ENCODE data around the gene UHRF1.
"Not testable (repeated sequence)": the region's sequence is repeated elsewhere in the genome, so short reads cannot be mapped to it uniquely, and the experiment has no call there.

UHRF1 gene

GRCh38 chr19:4935444-4935843 lies 26.1 kb downstream of the UHRF1 start:
- ATAC-seq, result no peak
- no peak for DNase-seq

- DNase-seq (no peak), ATAC-seq (no peak)
Observed at GRCh38 chr19:4937060-4937459, 27.8 kb downstream of the UHRF1 start.

- not testable (repeated sequence) for DNase-seq, ATAC-seq
Observed at GRCh38 chr19:4938461-4938860, 29.2 kb downstream of the UHRF1 start.

DNA sequence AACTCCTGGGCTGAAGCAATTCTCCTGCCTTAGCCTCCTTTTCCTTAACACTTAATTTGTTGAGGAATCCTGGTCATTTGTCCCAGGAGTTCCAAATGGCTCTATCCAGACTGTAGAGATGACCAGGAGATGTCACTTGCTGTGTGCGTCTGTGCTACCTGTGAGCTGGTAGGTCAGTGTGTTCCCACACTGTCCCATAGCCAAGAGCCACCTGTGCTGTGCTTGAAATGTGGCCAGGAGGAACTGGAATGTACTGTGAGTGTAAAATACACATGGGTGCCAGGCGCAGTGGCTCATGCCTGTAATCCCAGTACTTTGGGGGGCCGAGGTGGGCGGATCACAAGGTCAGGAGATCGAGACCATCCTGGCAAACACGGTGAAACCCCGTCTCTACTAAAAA lies 30.2 kb downstream of the UHRF1 start:
- ATAC-seq (no peak), DNase-seq (no peak)

DNA sequence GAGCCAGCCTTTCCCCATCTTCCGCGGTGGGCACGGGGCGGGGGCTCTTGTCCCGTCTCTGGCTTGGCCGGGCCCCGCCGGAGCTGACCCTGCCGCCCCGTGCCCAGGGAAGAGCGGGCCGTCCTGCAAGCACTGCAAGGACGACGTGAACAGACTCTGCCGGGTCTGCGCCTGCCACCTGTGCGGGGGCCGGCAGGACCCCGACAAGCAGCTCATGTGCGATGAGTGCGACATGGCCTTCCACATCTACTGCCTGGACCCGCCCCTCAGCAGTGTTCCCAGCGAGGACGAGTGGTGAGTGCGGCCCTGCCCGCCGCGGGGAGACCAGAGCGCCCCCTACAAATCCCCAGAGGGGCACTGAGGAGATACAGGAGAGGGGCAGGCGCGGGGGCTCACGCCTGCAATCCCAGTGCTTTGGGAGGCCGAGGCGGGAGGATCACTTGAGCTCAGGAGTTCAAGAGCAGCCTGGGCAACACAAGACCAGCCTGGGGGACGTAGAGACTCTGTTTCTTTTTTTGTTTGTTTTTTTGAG lies 32.4 kb downstream of the UHRF1 start:
- not testable (repeated sequence) for DNase-seq, ATAC-seq

DNA sequence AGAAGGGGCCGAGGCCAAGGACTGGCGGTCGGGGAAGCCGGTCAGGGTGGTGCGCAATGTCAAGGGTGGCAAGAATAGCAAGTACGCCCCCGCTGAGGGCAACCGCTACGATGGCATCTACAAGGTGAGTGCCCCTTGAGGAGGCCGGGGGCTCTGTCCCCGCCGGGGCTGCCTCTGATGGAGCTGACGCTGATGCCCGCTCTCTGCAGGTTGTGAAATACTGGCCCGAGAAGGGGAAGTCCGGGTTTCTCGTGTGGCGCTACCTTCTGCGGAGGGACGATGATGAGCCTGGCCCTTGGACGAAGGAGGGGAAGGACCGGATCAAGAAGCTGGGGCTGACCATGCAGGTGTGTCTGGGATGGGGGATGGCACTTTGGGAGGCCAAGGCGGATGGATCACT lies 41.3 kb downstream of the UHRF1 start:
- not testable (repeated sequence) for ATAC-seq, DNase-seq

DNA sequence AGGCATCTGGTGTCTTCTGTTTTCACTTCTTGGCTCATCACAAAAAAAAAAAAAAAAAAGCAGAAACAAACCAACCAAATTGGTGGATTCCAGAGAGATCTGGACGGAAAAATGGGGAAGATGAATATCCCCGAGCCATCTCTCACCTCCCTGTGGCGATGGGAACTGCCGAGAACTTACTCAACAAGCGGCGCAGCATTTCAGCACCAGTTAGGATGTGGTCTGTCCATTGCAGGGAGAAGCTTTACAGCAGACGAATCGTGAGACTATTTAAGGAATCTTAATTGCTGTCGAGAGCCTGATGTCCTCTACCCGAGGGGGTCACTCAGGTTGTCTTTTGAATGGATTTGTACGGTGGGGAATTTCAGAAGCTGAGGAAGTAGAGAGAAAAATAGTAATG lies 42.4 kb downstream of the UHRF1 start:
- ATAC-seq (no peak), DNase-seq (no peak)

DNA sequence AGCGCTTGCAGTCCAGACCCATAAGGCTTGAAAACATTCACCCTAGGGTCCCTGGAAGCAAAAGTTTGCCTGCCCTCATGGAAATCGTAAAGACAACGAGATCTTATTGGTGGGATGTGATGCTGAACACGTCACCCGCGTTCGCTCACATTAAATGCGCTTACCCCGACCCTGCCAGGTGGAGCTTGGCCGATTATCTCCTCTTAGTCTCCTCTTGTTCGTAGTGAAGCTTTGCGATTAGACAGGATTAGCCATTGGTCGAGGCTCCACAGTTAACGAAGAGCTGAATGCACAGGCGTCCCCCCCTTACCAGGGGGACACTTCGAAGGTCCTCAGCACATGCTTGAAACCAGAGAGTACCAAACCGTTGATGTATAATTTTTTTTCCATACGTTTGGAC lies 43.6 kb downstream of the UHRF1 start:
- DNase-seq (no peak), ATAC-seq (no peak)

GRCh38 chr19:4954320-4955149 lies 45.2 kb downstream of the UHRF1 start:
- not testable (repeated sequence) for DNase-seq, ATAC-seq

DNA sequence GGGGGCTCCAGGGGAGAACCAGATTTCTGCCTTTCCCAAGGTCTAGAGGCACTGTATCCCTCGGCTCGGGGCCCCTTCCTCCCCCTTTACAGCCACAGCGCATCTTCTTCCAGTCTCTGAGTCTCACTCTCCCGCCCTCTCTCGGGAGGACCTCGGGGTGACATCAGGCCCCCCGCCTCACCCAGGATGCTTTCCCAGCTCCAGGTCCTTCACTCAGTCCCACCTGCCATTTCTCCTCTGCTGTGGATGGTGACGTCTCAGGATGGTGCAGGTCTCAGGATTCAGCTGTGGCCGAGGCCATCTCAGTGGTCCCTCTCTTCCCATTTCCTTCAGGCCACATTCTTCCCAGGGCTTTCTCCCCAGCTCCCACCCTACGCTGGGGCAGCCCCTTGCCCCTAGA lies 46.0 kb downstream of the UHRF1 start:
- ATAC-seq (no peak), DNase-seq (no peak)

GRCh38 chr19:4957981-4958380 lies 48.7 kb downstream of the UHRF1 start:
- DNase-seq (no peak), ATAC-seq (no peak)

GRCh38 chr19:4962085-4962619 lies 52.9 kb downstream of the UHRF1 start:
- DNase-seq (no peak), ATAC-seq (no peak)

DNA sequence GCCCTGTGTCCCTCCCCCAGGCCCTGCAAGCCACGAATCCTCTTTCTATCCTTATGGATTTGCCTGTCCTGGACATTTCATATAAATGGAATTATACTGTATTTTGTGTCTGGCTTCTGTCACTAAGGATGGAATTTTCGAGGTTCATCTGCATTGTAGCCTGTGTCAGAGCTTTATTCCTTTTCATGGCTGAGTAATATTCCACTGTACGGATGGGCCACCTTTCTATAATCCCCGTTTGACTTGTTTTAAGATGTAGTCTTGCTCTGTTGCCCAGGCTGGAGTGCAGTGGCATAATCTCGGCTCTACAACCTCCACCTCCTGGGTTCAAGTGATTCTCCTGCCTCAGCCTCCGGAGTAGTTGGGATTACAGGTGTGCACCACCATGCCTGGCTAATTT lies 55.8 kb downstream of the UHRF1 start:
- ATAC-seq (no peak), DNase-seq (no peak)

DNA sequence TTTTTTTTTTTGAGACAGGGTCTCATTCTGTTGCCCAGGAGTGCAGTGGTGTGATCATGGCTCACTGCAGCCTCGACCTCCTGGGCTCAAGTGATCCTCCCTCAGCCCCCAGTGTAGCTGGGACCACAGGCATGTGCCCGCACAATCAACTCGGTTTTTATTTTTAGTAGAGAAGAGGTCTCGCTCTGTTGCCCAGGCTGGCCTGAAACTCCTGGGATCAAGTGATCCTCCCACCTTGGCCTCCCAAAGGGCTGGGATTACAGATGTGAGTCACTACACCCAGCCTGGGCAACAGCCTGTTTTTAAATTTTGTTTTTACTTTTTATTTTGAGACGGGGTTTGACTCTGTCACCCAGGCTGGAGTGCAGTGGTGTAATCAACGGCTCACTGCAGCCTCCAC lies 57.3 kb downstream of the UHRF1 start:
- no peak for ATAC-seq
- DNase-seq, result no peak

GRCh38 chr19:4967738-4968461 lies 58.6 kb downstream of the UHRF1 start:
- no peak for DNase-seq
- ATAC-seq, result no peak

GRCh38 chr19:4968462-4969291 lies 59.4 kb downstream of the UHRF1 start, which contains the start of gene KDM4B:
Gene KDM4B, plus strand, starts transcription at chr19:4969113. Its CDS starts 63,778 bp downstream, at chr19:5032891.
- peak; percentile 99 for DNase-seq
- ATAC-seq, result peak; percentile 97

DNA sequence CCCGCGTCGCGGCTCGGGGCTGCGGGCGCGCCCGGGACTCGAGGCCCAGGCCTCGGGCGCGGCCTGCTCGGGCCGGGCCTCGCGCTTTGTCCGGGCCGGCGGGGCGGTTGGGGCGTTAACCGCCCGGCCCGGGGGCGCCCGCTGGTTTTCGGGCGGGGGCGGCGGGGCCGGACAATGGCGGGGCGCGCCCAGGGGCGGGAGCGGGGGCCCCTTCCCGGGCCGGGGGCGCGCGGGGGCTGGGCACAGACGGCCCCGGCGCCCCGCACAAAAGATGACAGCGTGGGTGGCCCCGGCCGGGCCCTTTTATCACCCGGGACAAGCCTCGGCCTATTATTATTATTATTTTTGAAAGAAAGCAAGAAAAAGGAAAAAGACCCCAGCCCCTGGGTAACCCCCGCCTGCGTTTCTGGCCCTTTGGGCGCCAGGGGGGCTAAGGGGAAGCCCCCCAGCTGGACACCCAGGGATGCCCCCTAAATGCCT lies 60.0 kb downstream of the UHRF1 start:
- ATAC-seq (no peak), DNase-seq (no peak)

DNA sequence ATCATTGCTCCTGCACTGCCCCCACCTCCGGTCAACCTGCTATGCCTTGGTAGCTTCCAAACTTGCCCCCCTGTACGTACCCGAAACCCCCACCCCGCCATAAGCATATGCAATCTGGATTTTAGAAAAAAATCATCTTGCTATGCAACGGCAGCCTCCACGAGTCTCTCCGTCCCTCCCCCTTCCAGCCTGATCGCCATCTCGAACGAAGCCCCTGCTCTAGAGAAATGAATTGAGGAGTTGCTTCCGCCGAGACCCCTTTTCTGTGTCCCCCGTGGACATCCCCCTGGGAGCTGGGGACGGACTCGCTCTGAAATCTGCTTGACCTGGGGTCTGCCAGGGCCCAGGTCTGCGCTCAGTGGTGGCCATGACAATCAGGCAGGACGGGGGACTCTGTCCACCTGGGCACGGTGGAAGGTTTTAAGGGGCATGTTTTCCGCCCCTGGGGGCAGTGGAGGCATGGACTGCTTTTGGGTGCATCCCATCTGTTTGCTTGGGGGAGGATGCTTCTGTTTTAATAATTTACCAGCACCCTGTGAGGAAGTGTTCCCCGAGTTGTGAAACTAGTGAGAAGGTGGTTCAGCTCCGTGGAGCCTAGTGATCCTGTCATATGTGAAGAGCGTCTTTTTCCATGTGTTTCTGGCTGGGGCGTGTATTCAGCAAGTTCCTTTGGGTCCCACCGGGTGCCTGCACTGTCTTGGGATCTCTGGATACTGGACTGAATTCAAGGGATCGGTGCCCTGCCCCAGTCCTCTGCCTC lies 60.7 kb downstream of the UHRF1 start:
- DNase-seq, result no peak
- no peak for ATAC-seq

GRCh38 chr19:4970558-4971423 lies 61.5 kb downstream of the UHRF1 start:
- ATAC-seq (no peak), DNase-seq (no peak)

DNA sequence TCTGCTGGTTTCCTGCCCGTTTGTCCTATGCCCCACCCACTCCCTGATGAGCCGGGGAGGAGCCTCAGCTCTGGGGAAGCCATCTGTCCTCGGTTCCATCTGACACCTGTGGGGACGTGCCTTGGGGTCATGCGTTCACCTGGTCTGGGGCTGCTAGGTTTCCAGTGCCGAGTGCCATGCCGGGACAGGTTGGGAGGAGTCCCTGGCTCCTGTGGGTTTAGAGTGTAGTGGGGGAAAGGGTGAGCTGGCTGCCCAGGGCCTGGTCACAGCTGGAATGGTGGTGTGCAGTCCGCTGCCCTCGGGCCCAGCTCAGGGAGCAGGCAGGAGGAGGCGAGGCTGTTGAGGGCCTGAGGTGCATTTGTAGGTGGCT lies 62.1 kb downstream of the UHRF1 start:
- ATAC-seq, result no peak
- DNase-seq, result peak; percentile 42

Measured in stimulated activated naive CD8-positive, alpha-beta T cell treated with anti-CD3 and anti-CD28 coated beads, Interleukin-15, Interleukin-2, amounts not matched to agents 100 U/mL and 50 U/mL, for 24 hours (primary cell).